ENCODE results near the gene NRDE2.
A peak's percentile ranks its signal among the peaks of the same experiment; 100 is the strongest.

The NRDE2 gene

DNA sequence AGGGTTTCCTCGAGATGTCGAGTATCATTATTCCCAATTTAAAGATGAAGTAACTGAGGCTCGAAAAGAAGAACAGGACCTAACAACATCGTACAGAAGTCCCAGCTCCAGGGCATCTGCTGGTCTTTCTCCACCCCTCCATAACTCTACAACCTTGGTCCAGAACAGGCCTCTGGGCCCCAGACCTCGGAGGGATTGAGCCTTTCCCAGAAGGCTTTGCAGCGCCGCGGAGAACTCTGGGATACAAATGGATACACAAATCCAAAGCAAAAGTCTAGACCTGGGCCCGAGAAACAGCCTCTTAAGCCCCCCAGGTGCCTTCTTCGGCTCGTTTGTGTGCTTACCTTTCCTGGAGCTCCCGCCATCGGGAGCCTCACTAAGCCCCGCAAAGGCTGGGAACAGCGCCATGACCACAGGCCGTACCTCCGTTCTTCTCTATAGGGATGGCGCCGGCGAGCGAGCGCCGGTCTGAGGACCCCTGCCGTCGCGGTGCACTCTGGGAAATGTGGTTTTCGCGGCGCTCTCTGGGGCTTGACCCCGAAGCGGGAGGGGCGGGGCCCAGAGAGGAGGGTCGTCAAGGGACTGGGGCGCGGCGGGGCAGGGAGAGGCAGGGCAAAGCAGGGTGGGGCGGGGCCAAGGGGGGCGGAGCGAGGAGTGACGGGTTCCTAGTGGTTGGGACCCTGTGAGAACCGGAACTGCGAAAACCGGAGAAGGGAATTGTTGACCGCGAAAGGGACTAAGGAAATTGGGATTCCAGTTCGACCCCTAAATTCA lies at the start of gene NRDE2:
Gene NRDE2, minus strand, starts transcription at position 445 of the 774 bp plus-strand sequence. Its CDS starts 37 bp downstream, at position 408.
- ATAC-seq, result peak; percentile 98

DNA sequence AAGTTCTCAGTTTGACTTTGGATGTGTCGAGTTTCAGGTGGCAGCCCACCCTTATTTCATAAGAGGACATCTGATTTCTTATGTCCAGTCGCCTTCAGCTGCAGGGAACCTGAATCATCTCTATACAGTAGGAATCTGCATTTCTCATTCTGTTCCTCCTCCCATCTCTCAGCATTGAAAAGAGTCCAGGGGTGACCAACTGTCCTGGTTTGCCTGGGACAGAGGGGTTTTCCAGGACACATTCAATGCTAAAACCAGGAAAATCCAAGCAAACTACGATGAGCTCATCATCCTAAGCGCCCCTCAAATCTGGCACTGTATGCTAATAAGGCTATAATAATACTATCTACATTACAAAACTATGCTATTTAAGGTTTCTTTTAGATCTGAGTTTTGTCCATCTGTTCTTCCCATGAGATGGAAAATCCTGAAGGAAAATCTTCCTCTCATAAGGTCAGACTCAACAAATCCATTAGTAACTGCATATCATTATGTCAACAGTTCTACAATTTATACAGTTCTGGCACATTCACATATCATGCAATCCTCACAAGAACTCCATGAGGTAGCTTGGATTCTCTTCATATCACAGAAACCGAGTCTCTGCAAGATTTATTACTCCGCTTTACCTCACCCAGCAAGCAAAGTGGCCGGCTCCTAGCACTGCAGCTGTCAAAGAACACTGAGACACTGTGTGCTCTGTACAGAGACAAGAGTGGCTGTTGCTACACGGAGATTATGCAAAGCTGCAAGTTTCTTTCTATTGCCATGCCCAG lies 49.5 kb upstream of the NRDE2 start:
- ATAC-seq, result no peak

DNA sequence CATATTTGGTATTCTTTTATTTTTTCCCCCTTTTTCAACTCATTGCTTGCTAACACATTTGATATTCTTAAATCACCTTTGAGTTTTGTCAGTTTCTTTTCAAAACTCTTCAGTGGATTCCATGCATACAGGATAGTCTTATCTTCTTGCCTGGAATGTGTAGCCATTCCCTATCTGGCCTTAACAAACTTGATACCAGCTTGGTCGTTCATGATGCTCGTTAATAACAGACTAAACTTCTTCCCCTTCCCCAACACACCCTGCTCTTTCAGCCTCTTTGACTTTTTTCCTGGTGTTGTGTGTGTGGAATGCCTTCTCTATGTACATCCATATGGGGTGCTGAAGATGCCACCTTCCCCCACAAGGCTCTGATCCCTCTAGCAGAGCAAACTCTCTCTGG lies 47.4 kb upstream of the NRDE2 start:
- no peak for ATAC-seq

GRCh38 chr14:90378249-90378648 lies 46.5 kb upstream of the NRDE2 start:
- no peak for ATAC-seq

DNA sequence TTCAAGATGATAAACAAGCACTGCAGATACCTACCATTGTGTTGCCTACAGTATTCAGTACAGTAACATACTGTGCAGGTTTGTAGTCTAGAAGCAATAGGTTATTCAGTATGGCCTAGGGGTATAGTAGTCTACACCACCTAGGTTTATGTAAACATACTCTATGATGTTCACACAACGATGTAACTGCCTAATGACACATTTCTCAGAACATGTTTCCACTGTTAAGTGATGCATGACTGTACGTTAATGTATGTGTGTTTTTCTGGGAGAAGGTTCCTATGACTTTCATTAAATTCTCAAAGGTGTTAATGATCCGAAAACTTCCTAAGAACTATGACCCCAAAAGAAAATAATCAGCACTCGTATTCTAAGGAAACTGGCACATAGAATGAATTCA lies 44.2 kb upstream of the NRDE2 start:
- no peak for ATAC-seq

DNA sequence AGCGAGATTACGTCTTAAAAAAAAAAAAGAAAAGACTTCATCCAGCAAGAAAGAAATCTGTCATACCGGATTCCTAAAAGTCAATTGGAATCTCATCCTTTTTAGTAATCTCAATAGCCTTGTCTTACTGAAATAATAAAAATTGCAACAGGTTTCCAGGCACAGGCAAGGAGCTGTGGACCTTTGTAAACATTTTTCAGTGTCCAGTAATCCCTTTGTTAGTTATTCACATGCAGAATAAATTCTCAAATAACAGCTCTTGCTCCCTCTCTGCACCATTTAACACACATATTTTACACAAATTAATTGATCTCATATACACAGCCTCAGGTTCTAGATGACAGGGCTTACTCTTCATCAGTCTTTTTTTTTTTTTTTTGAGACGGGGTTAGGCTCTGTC lies 43.1 kb upstream of the NRDE2 start:
- ATAC-seq, result no peak

GRCh38 chr14:90373887-90374286 lies 42.1 kb upstream of the NRDE2 start:
- ATAC-seq, result no peak

DNA sequence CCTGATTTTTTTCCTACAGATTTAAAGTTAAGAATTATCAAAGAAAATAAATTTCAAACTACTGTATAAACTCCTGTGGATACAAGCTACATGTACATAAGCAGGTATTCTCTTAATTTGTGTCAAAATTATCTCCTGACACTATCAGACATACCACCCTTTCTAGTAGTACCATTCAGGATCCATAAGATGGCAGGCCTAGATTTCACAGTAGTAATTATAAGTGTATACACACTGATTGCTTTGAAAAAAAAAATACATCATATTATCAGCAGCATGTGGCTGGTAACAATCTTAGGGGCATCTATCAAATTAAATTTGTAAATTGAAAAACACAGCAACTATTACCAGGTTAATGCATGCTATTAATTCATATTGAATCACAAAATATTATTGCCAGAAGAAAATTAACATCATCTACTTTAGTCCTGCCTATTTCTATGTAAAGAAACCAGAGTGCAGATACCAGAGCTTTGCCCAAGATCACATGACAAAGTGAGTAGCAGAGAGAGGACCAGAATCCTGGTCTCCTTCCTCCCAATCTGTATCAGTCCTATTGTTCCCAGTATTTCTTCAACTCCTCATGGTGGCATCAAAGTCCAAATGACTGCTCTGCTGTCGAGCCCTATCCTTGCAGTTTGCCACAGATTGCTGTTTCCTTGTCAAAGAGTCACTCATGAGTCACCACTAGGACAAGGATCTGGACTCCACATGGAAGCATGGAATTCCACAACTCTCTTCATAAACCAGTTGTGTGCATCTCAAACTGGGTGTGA lies 37.4 kb upstream of the NRDE2 start:
- ATAC-seq, result peak in 1 of 2 donors; percentile 45

GRCh38 chr14:90362558-90362896 lies 30.8 kb upstream of the NRDE2 start:
- ATAC-seq, result no peak

DNA sequence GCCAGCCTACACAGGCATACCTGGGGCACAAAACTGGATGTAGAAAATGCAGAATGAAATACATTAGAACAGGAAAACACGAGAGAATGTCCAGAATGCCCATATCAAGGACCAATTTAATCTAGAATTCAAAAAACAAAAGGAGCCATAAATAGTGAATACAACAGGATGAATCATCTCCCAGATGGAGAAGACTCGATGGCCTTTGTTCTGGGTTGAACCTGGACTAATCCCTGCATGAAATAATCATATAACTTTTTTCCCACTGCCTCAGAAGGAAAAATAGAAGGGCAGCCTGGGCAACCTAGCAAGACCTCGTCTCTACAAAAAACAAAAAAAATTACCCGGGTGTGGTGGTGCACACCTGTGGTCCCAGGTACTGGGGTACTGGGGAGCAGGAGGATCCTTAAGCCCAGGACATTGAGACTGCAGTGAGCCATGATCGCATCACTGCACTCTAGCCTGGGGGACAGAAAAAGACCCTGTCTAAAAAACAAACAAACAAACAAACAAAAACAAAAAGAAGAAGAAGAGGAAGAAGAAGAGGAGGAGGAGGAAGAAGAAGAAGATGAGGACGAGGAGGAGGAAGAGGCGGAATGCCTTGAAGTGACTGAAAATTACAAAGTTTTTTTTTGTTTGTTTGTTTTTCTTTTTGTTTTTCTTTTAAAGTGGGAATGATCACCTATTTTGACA lies 30.3 kb upstream of the NRDE2 start:
- ATAC-seq, result no peak

DNA sequence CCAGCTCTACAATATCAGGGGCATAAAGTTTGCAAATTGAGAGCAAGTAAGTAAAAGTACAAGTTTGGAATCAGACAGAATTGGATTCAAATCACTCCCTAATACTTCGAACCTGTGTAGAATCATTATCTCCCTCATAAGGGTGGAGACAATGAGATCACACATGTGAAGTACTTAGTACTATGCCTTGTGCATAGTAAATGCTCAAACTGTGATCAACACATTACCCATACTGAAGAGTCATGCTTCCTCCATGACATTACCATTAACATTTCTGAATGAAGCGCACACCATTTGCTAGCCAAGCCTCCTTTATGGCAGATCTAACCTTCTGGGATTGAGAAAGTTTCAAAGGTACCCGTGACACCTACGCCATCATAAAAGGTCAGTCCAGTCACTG lies 26.6 kb upstream of the NRDE2 start:
- no peak for ATAC-seq

DNA sequence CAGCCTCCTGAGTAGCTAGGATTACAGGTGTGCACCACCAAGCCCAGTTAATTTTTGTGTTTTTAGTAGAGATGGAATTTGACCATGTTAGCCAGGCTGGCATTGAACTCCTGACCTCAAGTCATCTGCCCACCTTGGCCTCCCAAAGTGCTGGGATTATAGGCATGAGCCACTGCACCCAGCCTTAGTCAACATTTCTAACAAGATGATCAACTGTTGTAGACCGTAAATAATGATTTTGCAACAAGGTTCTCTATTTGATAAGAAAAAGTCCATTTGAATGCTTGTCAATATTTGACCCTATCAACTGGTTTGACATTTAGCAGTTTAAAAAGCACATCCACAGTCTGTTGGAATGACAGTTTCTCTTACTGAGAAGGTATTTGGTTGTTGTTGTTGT lies 25.2 kb upstream of the NRDE2 start:
- ATAC-seq, result no peak

DNA sequence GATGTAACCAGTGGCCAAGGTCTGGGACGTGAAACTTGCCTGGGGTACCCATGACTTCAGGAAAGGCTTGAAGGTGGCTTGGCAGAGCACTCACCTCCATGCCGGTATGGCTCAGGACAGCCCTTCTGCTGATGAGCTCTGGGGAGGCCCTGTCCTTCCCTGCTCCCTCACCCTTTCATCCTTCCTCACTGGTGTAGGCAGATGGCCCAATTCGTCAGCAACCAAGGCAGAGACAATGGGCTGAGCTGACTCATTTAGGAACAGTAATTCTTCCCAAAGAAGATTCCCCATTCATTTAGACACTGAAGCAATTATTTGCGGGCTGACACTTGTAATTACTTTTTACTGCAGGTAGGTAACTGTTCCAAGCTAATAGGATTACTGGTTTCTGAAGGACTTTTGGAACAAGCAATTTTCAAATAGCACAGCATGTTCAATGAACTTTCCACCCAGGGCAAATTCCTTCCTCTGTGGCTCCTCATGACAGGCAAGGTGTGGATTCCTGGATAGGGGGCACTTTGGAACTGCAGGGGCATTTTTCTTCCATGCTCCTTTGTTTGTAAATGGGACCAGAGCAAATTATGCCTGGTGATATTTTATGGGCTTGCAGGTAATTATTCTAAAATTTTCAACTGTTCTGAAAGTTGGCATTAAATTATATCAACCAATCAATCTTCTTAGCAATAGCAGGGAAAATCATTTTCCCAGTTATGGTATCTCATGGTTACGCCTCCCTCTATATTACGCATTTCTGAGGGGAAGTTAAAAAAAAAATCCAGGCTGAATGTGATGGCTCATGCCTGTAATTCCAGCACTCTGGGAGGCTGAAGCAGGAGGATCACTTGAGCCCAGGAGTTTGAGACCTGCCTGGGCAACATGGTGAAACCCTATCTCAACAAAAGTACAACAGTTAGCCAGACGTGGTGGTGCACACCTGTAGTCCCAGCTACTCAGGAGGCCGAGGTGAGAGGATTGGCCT lies 24.1 kb upstream of the NRDE2 start:
- no peak for ATAC-seq

DNA sequence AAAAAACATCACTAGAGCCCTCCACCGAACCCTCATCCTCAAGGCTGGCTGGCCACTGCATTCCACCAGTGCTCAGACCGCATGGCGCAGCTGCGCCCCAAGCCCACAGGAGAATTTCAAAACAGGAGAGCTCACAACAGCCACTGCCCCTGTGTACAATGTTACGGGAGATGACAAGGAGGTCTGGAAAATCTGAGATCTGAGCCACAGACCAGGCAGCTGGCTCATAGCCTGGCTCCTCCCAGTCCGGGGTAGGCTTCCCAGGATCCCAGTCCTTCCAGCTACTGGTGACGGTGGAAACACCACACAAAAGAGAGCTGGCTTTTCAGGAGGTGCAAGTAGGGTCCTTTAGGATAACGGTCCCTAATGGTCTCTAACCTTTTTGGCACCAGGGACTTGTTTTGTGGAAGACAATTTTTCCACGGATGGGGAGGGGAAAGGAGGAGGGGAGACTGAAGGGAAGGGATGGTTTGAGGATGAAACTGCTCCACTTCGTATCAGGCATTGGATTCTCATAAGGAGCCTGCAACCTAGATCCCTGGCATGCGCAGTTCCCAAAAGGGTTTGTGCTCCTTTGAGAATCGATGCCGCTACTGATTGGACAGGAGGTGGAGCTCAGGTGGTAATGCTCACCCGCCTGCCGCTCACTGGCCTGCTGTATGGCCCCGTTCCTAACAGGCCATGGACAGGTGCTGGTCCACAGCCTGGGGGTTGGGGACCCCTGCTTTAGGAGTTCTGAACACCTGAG lies 23.0 kb upstream of the NRDE2 start:
- ATAC-seq, result no peak

DNA sequence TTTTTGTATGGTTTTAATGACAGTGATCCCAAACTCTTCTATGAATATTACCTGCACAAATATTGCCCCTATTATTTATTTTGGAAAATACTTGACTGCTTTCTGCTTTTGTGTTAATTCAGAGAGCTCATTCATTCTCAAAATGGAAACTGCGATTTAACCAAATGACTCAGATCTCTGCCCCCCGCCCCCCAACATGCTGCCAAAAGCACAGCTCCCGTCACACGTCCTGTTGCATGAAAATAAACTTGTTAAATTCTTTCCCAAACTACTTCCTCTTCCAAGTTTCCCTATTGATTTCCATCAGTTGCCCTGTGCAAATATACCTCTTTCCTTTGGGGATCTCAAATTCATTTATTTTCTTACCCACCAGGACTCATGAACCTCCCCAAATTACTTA lies 18.0 kb upstream of the NRDE2 start:
- no peak for ATAC-seq

- no peak for ATAC-seq
Observed at GRCh38 chr14:90348270-90348669, 16.5 kb upstream of the NRDE2 start.

- no peak for ATAC-seq
Observed at GRCh38 chr14:90345239-90345557, 13.5 kb upstream of the NRDE2 start.

GRCh38 chr14:90344331-90345238 lies 12.8 kb upstream of the NRDE2 start:
- no peak for ATAC-seq

GRCh38 chr14:90342327-90342726 lies 10.6 kb upstream of the NRDE2 start:
- no peak for ATAC-seq

GRCh38 chr14:90341784-90342183 lies 10.0 kb upstream of the NRDE2 start:
- no peak for ATAC-seq
